SU-DHL-6 (cell line): ENCODE data around the gene DRAXIN.

ENCODE experiments used
- EZH2phosphoT487 ChIP-seq: fragments of 200-600 bp; sonication (generic), shearing (Covaris generic); conservative IDR thresholded peaks from 2 replicates; pipeline ENCODE4 v1.6.1; 2018; ENCODE audit warnings: mild to moderate bottlenecking, antibody characterized with exemption, low read length, moderate library complexity, mixed read lengths
- TF ChIP-seq, protein P1 (sequence below): fragments of 200-600 bp; sonication (generic); IDR thresholded peaks from one replicate; pipeline ENCODE4 v1.5.1; 2017; ENCODE audit warnings: antibody characterized with exemption, mild to moderate bottlenecking, low read length, moderate library complexity; ENCODE audit not compliant: insufficient read depth, poor library complexity, severe bottlenecking

DNA sequence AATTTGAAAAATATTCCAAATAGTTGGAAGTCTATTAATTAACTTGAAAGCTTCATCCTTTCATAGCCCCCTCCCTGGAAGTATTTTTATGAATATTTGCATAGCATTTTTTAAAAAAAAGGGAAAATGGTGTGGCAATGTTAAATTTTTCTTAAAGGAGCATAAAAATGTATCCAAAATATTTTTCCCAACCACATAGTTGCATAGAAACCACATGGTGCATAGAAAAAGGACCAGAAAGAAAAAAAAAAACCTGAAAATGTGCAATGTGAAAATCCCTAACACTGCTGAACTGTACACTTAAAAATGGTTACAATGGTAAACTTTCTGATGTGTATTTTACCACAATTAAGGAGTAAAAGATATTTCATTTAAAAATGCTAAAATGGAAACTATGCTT is 78.5 kb downstream of the DRAXIN start:
- TF ChIP-seq, protein P1, sequence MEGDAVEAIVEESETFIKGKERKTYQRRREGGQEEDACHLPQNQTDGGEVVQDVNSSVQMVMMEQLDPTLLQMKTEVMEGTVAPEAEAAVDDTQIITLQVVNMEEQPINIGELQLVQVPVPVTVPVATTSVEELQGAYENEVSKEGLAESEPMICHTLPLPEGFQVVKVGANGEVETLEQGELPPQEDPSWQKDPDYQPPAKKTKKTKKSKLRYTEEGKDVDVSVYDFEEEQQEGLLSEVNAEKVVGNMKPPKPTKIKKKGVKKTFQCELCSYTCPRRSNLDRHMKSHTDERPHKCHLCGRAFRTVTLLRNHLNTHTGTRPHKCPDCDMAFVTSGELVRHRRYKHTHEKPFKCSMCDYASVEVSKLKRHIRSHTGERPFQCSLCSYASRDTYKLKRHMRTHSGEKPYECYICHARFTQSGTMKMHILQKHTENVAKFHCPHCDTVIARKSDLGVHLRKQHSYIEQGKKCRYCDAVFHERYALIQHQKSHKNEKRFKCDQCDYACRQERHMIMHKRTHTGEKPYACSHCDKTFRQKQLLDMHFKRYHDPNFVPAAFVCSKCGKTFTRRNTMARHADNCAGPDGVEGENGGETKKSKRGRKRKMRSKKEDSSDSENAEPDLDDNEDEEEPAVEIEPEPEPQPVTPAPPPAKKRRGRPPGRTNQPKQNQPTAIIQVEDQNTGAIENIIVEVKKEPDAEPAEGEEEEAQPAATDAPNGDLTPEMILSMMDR: no peak
- no peak for TF ChIP-seq EZH2phosphoT487
